OCI-LY1 (cell line): ENCODE measurements around the gene RNF103.

ENCODE experiments used
- H2AFZ ChIP-seq: fragments of 200-600 bp; sonication (generic), shearing (Covaris generic); 2 replicates; pipeline ENCODE4 v1.6.0; 2014; ENCODE audit warnings: antibody characterized with exemption, mild to moderate bottlenecking, low read length
- H3F3A ChIP-seq: fragments of 200-600 bp; sonication (generic), shearing (Covaris generic); 2 replicates; pipeline ENCODE4 v1.6.0; 2014; ENCODE audit warnings: mild to moderate bottlenecking, antibody characterized with exemption, low read length, moderate library complexity; ENCODE audit not compliant: insufficient read depth
- H3K27ac ChIP-seq: fragments of 200-600 bp; sonication (generic); 2 replicates; pipeline ENCODE4 v1.5.1; 2014; ENCODE audit warnings: low read length, mixed run types, mild to moderate bottlenecking, low read depth; ENCODE audit not compliant: poor library complexity, severe bottlenecking
- H3K27me3 ChIP-seq: fragments of 200-600 bp; sonication (generic); 2 replicates; pipeline ENCODE4 v1.6.0; 2014; ENCODE audit warnings: antibody characterized with exemption, mild to moderate bottlenecking, low read length, moderate library complexity; ENCODE audit not compliant: insufficient read depth
- H3K36me3 ChIP-seq: fragments of 200-600 bp; sonication (generic); 2 replicates; pipeline ENCODE4 v1.6.1; 2014; ENCODE audit warnings: mild to moderate bottlenecking, antibody characterized with exemption, low read length, moderate library complexity, mixed read lengths; ENCODE audit not compliant: insufficient read depth
- H3K4me1 ChIP-seq: fragments of 200-600 bp; sonication (generic); 2 replicates; pipeline ENCODE4 v1.5.1; 2014; ENCODE audit warnings: mild to moderate bottlenecking, low read length, moderate library complexity; ENCODE audit not compliant: insufficient read depth, severe bottlenecking
- H3K4me2 ChIP-seq: fragments of 200-600 bp; sonication (generic), shearing (Covaris generic); 2 replicates; pipeline ENCODE4 v1.6.1; 2014; ENCODE audit warnings: low read length
- H3K4me3 ChIP-seq: fragments of 200-600 bp; sonication (generic); 2 replicates; pipeline ENCODE4 v1.5.1; 2014; ENCODE audit warnings: low read length, low read depth, mild to moderate bottlenecking, mixed read lengths; ENCODE audit not compliant: poor library complexity, severe bottlenecking
- H3K79me2 ChIP-seq: fragments of 200-600 bp; shearing (Covaris generic); 2 replicates; pipeline ENCODE4 v1.6.1; 2016; ENCODE audit warnings: mixed run types, low read length, mixed read lengths; ENCODE audit not compliant: insufficient read depth
- H3K9ac ChIP-seq: fragments of 200-600 bp; sonication (generic), shearing (Covaris generic); 2 replicates; pipeline ENCODE4 v1.6.1; 2014; ENCODE audit warnings: mild to moderate bottlenecking, low read length, mixed read lengths
- H3K9me2 ChIP-seq: fragments of 200-600 bp; sonication (generic), shearing (Covaris generic); 2 replicates; pipeline ENCODE4 v1.6.1; 2014; ENCODE audit warnings: low read depth, mild to moderate bottlenecking, low read length, mixed read lengths
- H3K9me3 ChIP-seq: fragments of 200-600 bp; shearing (Covaris generic); 2 replicates; pipeline ENCODE4 v1.6.1; 2014; ENCODE audit warnings: low read length, mixed read lengths
- H4K20me1 ChIP-seq: fragments of 200-600 bp; sonication (generic), shearing (Covaris generic); 2 replicates; pipeline ENCODE4 v1.6.0; 2016; ENCODE audit warnings: mild to moderate bottlenecking, low read length; ENCODE audit not compliant: insufficient read depth
- CTCF ChIP-seq: fragments of 200-600 bp; sonication (generic), shearing (Covaris generic); IDR thresholded peaks from 2 replicates; pipeline ENCODE4 v1.5.1; 2017; ENCODE audit warnings: mild to moderate bottlenecking, antibody characterized with exemption, low read length, moderate library complexity, mixed read lengths
- EZH2 ChIP-seq: fragments of 200-600 bp; sonication (generic), shearing (Covaris generic); IDR thresholded peaks from 2 replicates; pipeline ENCODE4 v1.8.0; 2017; ENCODE audit warnings: borderline replicate concordance, mixed run types, mild to moderate bottlenecking, antibody characterized with exemption, low read length, moderate library complexity, mixed read lengths

RNF103 gene

GRCh38 chr2:86557836-86558235 is 65.8 kb downstream of the RNF103 start:
- Histone ChIP-seq H3K9me3 (no peaks in the 10 kb centered on the region), H3K36me3 (no peaks in the 10 kb centered on the region; the same call in 1 of the 2 replicates), H2AFZ (no peak overlapping the region), H3K27ac (no peak overlapping the region), H3K9me2 (no peaks in the 10 kb centered on the region), H4K20me1 (no peaks in the 10 kb centered on the region), H3K4me1 (peaks cover 13% of the 10 kb centered on the region), H3K4me3 (no peak overlapping the region), H3K79me2 (peaks cover 22% of the 10 kb centered on the region), H3F3A (no peaks in the 10 kb centered on the region), H3K27me3 (no peaks in the 10 kb centered on the region), H3K4me2 (no peak overlapping the region), H3K9ac (no peak overlapping the region)
- TF ChIP-seq CTCF (no peak), EZH2 (no peak)

GRCh38 chr2:86556508-86556907 is 67.2 kb downstream of the RNF103 start:
- Histone ChIP-seq H3K4me2 (no peak overlapping the region), H3K27ac (no peak overlapping the region), H4K20me1 (no peaks in the 10 kb centered on the region), H3K9ac (no peak overlapping the region), H3K4me3 (no peak overlapping the region), H3K9me3 (0 out of 2 replicates have a peak, but pooled peaks cover 1% of the 10 kb centered on the region), H3K9me2 (no peaks in the 10 kb centered on the region), H2AFZ (no peak overlapping the region), H3K36me3 (no peaks in the 10 kb centered on the region; the same call in 1 of the 2 replicates), H3F3A (no peaks in the 10 kb centered on the region), H3K27me3 (no peaks in the 10 kb centered on the region), H3K4me1 (peaks cover 5% of the 10 kb centered on the region), H3K79me2 (peaks cover 17% of the 10 kb centered on the region)
- TF ChIP-seq CTCF (no peak), EZH2 (no peak)
